SIG-M5 treated with dmso at 0.1 percent for 504 hours (cell line): ENCODE results near the gene TPPP3.

Source experiments
- DNase-seq: peaks from one replicate; lab custom pipeline; 2025; ENCODE audit not compliant: unreplicated experiment; lab: John Stamatoyannopoulos, UW

The TPPP3 gene

GRCh38 chr16:67405336-67405735 is 12.0 kb upstream of the TPPP3 start:
- no peak for DNase-seq

GRCh38 chr16:67404740-67405226 is 11.5 kb upstream of the TPPP3 start:
- DNase-seq: peak; percentile 78

DNA sequence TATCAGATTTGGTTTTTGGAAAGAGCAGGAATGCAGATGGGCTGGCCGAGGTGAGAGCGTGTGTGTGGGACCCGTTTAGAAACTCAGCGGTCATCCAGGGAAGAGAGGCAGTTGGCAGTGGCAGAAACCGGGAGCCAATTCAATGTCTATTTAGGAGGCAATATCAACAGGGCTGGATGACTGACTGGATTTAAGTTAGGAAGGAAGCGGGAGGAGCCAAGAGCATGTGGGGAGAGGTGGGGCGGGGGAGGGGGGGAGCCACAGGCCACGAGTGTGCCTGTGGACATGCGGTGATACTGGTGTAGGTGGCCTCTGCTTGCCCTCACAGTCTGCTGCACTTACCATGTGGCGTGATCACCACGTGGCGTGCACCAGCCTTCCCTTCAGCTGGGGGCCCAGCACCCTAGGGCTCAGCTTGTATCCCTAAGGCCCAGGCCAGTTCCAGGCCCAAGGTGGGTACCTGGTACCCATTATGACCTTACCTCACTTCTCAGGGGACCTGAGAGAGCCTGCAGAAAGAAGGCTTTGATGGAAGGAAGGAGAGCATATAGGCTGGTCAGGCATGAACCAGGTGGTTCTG is 10.8 kb upstream of the TPPP3 start:
- DNase-seq: no peak

GRCh38 chr16:67400901-67401300 is 7.6 kb upstream of the TPPP3 start:
- no peak for DNase-seq

DNA sequence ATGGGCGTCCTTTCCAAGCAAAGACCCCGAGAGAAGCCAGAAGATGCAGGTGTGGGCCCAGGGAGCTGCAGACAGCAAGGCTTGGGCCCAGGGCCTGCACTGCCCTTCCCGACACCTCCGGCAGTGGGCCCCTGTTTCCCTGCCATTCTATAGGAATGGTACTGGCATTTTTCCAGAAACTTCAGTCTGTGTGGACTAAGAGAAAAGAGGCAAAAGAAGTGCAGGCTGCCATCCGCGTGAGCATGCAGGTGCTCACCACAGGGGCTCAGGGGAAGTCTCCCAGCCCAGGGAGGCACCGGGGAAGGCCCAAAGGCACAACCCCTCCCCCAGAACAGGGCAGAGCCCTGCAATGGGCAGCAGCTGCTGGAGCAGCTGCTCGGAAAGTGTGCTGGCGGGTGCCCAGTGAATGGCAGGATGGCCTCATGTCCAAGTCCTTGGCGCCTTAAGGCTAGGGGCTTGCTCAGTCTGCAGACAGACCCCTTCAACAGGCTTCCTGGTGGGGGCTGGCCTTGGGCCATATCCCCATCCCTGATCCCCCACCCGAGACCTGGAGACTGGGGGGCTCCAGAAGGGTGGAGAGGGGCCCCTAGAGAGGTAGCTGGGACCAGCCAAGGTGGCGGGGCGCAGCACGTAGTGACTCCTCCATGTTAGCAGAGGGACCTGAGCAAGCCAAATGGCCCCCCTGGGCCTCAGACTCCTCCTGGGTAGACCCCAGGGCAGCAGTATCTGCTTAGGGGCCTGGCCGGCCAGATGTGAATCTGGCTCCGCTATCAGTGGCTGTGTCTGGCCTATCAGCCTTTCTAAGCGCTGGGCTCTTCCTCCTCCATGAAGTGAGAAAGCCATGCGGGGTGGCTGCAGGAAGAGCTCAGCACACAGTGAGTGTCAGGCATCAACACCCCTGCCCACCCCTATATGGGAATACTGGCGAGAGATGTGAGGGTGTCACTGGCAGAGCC is 6.7 kb upstream of the TPPP3 start:
- DNase-seq: no peak

- no peak for DNase-seq
These were observed 6.0 kb upstream of the TPPP3 start for GRCh38 chr16:67399218-67399733.

GRCh38 chr16:67398546-67399217 is 5.4 kb upstream of the TPPP3 start:
- DNase-seq: no peak

- no peak for DNase-seq
These were observed 4.7 kb upstream of the TPPP3 start for GRCh38 chr16:67397812-67398545.

DNA sequence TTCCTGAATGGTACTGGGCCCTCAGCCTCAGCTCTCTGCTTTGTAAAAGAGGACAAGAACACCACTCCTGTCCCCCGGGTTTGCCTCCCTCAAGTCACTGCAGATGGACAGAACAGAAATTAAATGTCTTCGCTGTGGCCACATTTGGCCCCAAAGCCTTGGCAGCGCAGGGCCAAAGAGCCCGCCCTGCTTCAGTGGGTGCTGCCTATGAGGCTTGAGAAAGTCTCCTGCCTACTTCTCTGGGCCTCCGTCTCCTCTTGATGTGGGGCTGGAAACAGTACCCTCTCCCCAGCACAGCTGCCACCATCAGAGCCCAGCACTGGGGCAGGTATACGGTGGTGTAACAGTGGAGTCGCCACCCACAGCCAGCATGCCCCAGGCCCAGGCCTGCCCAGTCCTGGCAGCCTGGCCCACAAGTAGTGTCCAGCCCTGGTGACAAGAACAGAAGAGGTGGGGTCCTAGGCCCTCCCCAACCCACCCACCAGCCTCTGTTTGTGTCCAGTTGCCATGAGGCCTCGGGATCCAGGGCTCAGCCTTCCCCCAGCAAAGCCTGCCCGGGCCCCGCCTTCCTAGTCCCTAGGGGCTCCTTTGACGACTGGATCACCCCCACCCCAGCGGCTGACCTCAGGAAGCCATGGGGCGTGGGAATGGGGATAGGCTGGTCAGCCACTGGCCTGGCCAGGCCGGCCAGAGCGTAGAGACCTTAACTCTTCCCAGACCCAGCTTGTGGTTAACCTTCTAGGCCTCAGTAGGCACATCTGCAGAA is 3.9 kb upstream of the TPPP3 start:
- no peak for DNase-seq

DNA sequence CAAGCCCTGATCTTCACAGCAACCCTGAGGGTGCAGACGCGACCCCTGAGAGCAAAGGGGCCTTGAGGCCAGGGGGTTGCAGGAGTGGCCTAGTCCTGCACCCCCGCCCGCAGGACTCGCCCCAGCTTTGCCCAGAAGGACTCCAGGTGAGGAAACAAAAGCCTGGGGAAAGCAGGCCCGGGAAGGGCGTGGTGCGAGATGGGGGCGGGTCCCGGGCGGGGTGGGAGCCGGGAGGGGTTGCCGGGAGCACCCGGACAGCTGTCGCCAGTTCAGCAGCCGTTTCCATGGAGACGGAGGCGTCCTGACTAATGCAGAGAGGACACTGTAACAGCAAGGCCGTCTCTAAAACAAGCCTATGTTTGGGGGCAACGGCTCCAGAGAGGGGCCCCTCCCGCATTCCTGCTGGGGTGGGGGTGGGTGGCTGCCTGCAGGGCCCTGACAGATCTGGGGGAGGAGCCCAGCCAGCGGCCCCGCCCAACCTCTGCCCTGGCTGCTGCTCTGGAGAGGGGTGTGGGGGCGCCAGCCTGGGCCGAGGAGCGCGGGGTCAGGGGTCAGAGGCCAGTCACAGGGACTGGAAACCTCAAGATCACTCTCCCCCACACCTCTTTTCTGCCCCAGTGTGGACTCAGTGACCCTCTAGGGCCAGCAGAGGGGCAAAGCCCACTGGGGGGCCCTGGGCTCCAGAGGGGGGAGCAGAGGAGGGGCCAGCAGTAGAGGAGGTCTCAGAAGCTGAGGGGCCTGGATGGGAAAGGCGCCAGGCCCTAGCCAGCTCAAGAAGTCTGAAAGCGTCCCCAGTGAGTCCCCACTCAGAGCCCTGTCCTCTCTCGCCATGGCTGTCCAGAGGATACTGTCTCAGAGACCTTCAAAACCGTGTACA is 3.1 kb upstream of the TPPP3 start:
- DNase-seq: peak; percentile 23

DNA sequence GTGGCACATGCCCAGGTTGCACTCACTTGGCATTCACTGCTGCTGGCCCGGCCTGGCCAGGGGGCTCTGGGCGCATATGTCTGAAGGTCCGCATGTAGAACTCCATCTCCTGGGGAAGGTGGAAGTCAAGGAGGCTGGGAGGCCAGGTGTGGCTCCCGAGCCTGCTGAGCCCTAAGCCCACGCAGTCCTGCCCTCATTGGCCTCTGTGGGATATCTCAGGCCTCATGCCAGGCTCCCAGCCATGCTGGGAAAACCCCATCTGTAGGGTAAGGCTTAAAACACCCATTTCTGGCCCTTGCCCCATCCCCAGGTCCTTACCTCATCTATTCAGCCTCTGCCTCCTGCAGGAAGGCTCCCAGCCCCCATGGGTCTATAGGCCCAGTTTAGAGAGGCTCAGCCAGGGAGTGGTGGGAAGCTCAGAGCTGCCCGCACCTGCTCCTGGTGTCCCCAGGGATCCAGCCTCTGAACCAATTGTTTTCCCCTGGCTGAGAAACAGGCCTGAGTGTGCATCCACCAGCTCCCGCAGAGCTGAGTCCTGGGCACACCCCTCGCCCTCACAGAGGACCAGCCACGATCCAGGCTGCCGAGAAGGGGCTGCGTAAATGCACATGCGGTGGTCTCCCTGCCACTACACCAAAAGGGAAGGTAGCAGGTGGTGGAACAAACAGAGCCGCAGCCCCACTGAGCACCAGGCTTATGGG is 2.3 kb upstream of the TPPP3 start:
- no peak for DNase-seq

- DNase-seq: no peak
These were observed 1.8 kb upstream of the TPPP3 start for GRCh38 chr16:67395105-67395457.

DNA sequence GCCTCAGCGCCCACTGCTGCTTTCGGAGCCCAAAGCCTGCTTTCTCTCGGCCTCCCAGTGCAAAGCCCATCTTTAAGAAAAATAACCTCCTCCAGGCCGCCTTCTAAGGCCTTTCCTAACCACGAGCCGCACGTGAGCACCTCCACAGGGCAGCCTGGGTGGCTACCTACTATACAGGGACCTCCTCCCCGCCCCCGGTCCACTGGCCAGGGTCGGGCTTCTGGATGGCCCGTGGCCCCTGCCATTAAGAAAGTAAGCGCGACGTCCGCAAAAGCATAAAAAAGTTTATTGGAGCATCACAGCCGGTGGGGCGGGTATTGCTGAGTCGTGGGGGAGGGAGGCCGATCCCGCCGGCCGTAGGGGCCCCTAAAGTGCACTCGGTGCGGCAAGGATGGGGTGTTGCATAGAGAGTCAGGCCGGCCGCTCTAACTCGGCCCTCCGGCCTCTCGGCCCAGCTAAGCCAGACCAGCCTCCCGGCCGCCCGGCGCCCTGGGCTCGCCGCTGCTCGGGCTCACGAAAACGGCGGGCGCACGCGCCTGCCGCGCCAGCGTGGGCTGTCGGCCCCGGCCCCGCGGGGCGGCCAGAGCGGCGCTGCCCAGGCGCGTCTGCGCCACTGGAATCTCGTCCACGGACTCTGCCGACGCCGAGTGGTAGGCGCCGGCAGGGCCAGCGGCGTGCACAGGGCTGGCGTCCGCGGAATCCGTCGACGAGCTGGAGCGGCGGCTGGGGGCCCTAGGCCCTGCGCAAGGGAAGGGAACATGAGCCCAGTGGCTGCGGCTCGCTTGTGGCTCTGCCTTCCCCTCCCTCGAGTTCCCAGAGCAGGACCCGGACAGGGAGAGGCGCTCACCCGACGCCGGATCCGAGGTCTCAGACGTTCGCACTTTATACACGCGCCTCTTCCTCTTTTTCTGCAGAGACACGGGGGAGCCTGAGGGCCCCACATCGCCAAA is 1.1 kb upstream of the TPPP3 start:
- peak; percentile 77 for DNase-seq

DNA sequence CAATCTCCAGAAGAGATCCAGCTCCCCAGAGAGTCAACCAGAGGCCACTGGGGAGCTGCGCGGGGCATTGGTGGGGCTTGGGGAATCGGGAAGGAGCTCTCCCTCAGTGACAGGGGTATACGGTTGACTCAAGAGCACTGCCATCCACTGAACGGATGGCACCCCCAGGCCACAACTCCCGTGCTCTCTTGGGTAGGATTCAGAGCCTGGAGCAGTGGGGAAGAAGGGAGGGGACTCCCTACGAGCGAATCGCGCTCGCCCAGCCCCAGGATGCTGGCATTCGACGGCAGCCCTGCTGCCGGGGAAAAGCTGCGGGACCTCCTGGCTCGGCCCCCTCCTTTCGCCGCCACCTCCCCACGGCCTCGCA is 473 bp upstream of the TPPP3 start:
- no peak for DNase-seq

DNA sequence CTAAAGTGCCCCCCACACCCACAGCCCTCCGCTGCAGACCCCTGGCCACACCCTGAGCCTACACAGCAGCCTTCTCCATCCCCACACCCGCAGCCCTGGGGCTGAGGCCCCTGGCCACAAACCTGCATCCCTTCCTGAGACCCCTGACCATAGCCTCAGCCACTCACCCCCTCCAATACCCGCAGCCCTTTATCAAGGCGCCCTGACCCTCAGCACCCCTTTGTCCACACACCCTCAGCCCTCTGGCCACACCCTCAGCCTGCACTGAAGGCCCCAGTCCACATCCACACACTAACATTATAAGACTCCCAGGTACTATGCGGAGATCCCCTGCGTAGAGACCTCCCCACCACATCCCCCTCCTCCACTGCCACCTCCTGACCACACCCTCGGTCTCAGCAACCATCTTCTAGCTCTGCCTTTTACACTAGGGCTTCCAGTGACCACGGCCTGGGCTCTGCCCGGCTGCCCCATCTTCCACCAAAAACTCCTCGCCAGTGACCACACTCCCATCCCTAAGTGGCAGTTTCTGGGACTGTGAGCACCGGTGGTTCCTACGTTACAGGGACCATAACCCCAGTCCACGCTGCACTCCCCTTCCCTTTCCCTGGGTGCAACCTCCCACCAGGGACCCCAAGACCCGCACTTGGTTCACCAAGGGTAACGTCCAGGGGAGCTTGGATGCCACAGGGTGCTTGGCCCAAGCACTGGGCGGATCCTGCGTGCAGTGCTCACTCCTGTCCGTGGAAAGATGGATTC is 818 bp downstream of the TPPP3 start:
- DNase-seq: no peak

- DNase-seq: no peak
These were observed 1.6 kb downstream of the TPPP3 start for GRCh38 chr16:67391424-67392300.
